ENCODE results near the gene CACNB2. TPM values are rescaled to one million over a fixed set of nuclear protein-coding genes. Genes with fewer than 3 reads are reported as not detected.

CACNB2 gene
- total and polyA plus RNA-seq, 2 of the 13 experiments (the other 11 are each of a cell fraction or from before 2014, with no cell fraction given): not detected

DNA sequence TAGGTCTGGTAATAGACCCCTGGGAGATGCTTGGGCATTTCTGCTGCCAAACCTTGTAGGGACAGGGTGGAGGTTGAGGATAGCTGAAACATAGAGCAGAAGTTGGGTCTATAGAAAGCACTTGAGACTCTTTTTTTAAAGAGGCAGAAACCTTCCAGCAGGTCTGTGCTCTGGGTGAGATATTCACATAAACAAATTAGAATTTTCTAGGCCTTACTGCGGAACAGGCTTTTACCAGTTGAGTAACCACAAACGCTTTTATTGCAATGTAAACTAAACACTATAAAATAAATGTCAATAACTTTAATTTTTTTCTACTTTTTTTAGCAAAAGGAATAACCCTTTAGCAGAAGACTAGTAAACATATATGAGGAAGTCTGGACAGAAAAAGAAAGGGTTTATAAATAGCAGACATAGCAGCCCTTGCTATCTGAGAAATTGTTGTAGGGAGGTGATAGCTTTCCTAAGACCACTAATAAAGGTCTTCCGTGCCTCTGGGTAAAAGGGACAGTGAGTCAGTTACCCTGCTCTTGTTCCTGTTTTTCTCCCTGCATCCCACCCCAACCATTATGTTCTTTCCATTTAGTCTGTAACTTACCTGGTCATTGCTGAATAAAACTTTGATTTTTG, 38.7 kb downstream of the CACNB2 start:
- ATAC-seq: no peak
- POLR2A ChIA-PET: no interaction called here
- CTCF ChIA-PET (ENCODE audit: low intra/inter-chr PET ratio, low total read pairs): no interaction called here

DNA sequence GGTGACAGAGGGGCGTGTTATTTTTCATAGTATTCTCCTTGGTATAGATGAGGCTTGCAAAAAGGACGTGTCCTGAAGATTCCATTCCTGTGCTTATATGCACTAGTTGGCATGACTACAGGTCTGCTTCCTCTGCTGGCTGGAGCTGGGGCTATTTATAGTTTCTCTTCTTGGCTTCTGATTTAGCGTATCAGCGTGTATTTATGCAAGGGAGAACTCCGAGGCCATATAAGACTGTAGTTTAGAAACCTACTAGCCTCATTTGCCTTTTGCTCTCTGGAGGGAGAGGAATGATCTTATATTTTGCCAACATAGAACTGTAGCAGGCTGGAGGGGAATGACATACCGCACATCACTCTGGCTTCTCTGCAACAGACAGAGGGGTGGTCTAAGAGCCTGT, 39.7 kb downstream of the CACNB2 start:
- Histone ChIP-seq H3K4me2 (ENCODE audit: low read depth, low read length) (no peak overlapping the region), H4K20me1 (ENCODE audit: insufficient read depth, low read length) (no peaks in the 10 kb centered on the region), H3K4me3 (replicated peaks in 1 of 3; ENCODE audit: insufficient read depth in 1 of 3, low read depth in 2 of 3, low read length in 3 of 3) (no peak overlapping the region), H3K27me3 (ENCODE audit: control insufficient read depth in 1 of 2, insufficient read depth in 2 of 2, low read length in 2 of 2) (peaks cover 0 to 18% of the 10 kb centered on the region in 2 experiments; a peak in 2 of 5 replicates), H3K9ac (ENCODE audit: insufficient read depth, low read depth, low read length) (no peak overlapping the region), H3K4me1 (ENCODE audit: insufficient read depth, low read length) (no peaks in the 10 kb centered on the region), H3K36me3 (replicated peaks in 1 of 2; ENCODE audit: control insufficient read depth in 1 of 2, insufficient read depth in 2 of 2, low read length in 2 of 2) (no peaks in the 10 kb centered on the region), H2AFZ (ENCODE audit: low read length) (no peak overlapping the region), H3K79me2 (ENCODE audit: insufficient read depth, low read length) (no peaks in the 10 kb centered on the region), H3K9me3 (ENCODE audit: low read length) (no peaks in the 10 kb centered on the region), H3K27ac (ENCODE audit: extremely low read length, insufficient read depth, low read length) (no peak overlapping the region)
- BruUV-seq (replicated peaks): no TSS peak
- intact Hi-C loops (cut with micrococcal nuclease; ENCODE audit: unreplicated experiment) (no loop called here), in situ Hi-C loops (cut with HindIII; ENCODE audit: extremely low pct_ligation_motif_present, low pct_unique_long_range_greater_than_20kb) (no loop called here)
- 3% methylated on average over 6 of the region's 6 CpGs for WGBS (ENCODE audit: low lambda C conversion rate)
- FAIRE-seq: no peak
- ChIA-PET CTCF (ENCODE audit: low intra/inter-chr PET ratio, low total read pairs) (no interaction called here), POLR2A (no interaction called here)
- no peak for DNase-seq (ENCODE audit: low spot score)
- ATAC-seq: no peak
- TF ChIP-seq, protein P1, sequence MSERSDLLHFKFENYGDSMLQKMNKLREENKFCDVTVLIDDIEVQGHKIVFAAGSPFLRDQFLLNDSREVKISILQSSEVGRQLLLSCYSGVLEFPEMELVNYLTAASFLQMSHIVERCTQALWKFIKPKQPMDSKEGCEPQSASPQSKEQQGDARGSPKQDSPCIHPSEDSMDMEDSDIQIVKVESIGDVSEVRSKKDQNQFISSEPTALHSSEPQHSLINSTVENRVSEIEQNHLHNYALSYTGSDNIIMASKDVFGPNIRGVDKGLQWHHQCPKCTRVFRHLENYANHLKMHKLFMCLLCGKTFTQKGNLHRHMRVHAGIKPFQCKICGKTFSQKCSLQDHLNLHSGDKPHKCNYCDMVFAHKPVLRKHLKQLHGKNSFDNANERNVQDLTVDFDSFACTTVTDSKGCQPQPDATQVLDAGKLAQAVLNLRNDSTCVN (CRISPR knock-in tag; IDR thresholded peaks at IDR 0.05; ENCODE audit: borderline replicate concordance): no peak
- TF ChIP-seq, protein P2, sequence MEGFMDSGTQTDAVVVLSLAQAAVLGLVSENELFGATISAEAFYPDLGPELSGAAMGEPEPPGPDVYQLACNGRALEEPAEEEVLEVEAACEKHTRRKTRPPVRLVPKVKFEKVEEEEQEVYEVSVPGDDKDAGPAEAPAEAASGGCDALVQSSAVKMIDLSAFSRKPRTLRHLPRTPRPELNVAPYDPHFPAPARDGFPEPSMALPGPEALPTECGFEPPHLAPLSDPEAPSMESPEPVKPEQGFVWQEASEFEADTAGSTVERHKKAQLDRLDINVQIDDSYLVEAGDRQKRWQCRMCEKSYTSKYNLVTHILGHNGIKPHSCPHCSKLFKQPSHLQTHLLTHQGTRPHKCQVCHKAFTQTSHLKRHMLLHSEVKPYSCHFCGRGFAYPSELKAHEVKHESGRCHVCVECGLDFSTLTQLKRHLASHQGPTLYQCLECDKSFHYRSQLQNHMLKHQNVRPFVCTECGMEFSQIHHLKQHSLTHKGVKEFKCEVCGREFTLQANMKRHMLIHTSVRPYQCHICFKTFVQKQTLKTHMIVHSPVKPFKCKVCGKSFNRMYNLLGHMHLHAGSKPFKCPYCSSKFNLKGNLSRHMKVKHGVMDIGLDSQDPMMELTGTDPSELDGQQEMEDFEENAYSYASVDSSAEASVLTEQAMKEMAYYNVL (CRISPR knock-in tag; IDR thresholded peaks at IDR 0.05; ENCODE audit: borderline replicate concordance): no peak
- TF ChIP-seq TCF7L2 (IDR thresholded peaks at IDR 0.05; ENCODE audit: low read depth, low read length): no peak
- TF ChIP-seq, protein P3, sequence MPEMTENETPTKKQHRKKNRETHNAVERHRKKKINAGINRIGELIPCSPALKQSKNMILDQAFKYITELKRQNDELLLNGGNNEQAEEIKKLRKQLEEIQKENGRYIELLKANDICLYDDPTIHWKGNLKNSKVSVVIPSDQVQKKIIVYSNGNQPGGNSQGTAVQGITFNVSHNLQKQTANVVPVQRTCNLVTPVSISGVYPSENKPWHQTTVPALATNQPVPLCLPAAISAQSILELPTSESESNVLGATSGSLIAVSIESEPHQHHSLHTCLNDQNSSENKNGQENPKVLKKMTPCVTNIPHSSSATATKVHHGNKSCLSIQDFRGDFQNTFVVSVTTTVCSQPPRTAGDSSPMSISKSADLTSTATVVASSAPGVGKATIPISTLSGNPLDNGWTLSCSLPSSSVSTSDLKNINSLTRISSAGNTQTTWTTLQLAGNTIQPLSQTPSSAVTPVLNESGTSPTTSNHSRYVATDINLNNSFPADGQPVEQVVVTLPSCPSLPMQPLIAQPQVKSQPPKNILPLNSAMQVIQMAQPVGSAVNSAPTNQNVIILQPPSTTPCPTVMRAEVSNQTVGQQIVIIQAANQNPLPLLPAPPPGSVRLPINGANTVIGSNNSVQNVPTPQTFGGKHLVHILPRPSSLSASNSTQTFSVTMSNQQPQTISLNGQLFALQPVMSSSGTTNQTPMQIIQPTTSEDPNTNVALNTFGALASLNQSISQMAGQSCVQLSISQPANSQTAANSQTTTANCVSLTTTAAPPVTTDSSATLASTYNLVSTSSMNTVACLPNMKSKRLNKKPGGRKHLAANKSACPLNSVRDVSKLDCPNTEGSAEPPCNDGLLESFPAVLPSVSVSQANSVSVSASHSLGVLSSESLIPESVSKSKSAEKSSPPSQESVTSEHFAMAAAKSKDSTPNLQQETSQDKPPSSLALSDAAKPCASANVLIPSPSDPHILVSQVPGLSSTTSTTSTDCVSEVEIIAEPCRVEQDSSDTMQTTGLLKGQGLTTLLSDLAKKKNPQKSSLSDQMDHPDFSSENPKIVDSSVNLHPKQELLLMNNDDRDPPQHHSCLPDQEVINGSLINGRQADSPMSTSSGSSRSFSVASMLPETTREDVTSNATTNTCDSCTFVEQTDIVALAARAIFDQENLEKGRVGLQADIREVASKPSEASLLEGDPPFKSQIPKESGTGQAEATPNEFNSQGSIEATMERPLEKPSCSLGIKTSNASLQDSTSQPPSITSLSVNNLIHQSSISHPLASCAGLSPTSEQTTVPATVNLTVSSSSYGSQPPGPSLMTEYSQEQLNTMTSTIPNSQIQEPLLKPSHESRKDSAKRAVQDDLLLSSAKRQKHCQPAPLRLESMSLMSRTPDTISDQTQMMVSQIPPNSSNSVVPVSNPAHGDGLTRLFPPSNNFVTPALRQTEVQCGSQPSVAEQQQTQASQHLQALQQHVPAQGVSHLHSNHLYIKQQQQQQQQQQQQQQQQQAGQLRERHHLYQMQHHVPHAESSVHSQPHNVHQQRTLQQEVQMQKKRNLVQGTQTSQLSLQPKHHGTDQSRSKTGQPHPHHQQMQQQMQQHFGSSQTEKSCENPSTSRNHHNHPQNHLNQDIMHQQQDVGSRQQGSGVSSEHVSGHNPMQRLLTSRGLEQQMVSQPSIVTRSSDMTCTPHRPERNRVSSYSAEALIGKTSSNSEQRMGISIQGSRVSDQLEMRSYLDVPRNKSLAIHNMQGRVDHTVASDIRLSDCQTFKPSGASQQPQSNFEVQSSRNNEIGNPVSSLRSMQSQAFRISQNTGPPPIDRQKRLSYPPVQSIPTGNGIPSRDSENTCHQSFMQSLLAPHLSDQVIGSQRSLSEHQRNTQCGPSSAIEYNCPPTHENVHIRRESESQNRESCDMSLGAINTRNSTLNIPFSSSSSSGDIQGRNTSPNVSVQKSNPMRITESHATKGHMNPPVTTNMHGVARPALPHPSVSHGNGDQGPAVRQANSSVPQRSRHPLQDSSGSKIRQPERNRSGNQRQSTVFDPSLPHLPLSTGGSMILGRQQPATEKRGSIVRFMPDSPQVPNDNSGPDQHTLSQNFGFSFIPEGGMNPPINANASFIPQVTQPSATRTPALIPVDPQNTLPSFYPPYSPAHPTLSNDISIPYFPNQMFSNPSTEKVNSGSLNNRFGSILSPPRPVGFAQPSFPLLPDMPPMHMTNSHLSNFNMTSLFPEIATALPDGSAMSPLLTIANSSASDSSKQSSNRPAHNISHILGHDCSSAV (CRISPR knock-in tag; IDR thresholded peaks at IDR 0.05; ENCODE audit: borderline replicate concordance): no peak

More for the DNA sequence above, 38.7 kb downstream of the CACNB2 start:
- no peak overlapping the region for H3K4me3 ChIP-seq (replicated peaks in 1 of 3; ENCODE audit: insufficient read depth in 1 of 3, low read depth in 2 of 3, low read length in 3 of 3)
- no peaks in the 10 kb centered on the region for H3K36me3 ChIP-seq (replicated peaks in 1 of 2; ENCODE audit: control insufficient read depth in 1 of 2, insufficient read depth in 2 of 2, low read length in 2 of 2)
- WGBS (ENCODE audit: low lambda C conversion rate): 17% methylated on average over 3 of the region's 3 CpGs
- H3K27me3 ChIP-seq (ENCODE audit: control insufficient read depth in 1 of 2, insufficient read depth in 2 of 2, low read length in 2 of 2): peaks cover 0 to 18% of the 10 kb centered on the region in 2 experiments; a peak in 2 of 5 replicates
- no peaks in the 10 kb centered on the region for H4K20me1 ChIP-seq (ENCODE audit: insufficient read depth, low read length)
- H3K4me2 ChIP-seq (ENCODE audit: low read depth, low read length): no peak overlapping the region
- in situ Hi-C loops (cut with HindIII; ENCODE audit: extremely low pct_ligation_motif_present, low pct_unique_long_range_greater_than_20kb): no loop called here
- H3K9me3 ChIP-seq (ENCODE audit: low read length): no peaks in the 10 kb centered on the region
- no peaks in the 10 kb centered on the region for H3K4me1 ChIP-seq (ENCODE audit: insufficient read depth, low read length)
- no peak overlapping the region for H3K27ac ChIP-seq (ENCODE audit: extremely low read length, insufficient read depth, low read length)
- BruUV-seq (replicated peaks): no TSS peak
- intact Hi-C loops (cut with micrococcal nuclease; ENCODE audit: unreplicated experiment): no loop called here
- no peak for DNase-seq (ENCODE audit: low spot score)
- TF ChIP-seq ZNF672 (CRISPR knock-in tag; IDR thresholded peaks at IDR 0.05): no peak
- no peak for TF ChIP-seq HOXA5 (CRISPR knock-in tag; IDR thresholded peaks at IDR 0.05)
- FAIRE-seq: no peak
- no peaks in the 10 kb centered on the region for H3K79me2 ChIP-seq (ENCODE audit: insufficient read depth, low read length)
- H3K9ac ChIP-seq (ENCODE audit: insufficient read depth, low read depth, low read length): no peak overlapping the region
- no peak overlapping the region for H2AFZ ChIP-seq (ENCODE audit: low read length)
